OCI-LY3 (cell line): ENCODE data around the gene DLX1.

Experiments
- H2AFZ ChIP-seq: fragments of 200-600, 300-600 bp; shearing (Covaris generic); 2 replicates; pipeline ENCODE4 v1.6.0; 2014; ENCODE audit warnings: antibody characterized with exemption, low read depth, low read length
- H3K27ac ChIP-seq: fragments of 200-600, 300-600 bp; sonication (generic); 2 replicates; pipeline ENCODE4 v1.5.1; 2014; ENCODE audit warnings: mild to moderate bottlenecking, low read length, moderate library complexity, mixed read lengths
- H3K27me3 ChIP-seq: fragments of 200-600, 300-600 bp; sonication (generic); 2 replicates; pipeline ENCODE4 v1.6.1; 2014; ENCODE audit warnings: low read depth, low read length, mixed read lengths
- H3K36me3 ChIP-seq: fragments of 200-600, 300-600 bp; sonication (generic); replicated peaks from 2 replicates; pipeline ENCODE3; 2014; ENCODE audit warnings: low read depth, low read length, mixed read lengths
- H3K4me1 ChIP-seq: fragments of 300-600, 200-600 bp; sonication (generic); 2 replicates; pipeline ENCODE4 v1.6.1; 2014; ENCODE audit warnings: low read length, mixed read lengths
- H3K4me2 ChIP-seq: fragments of 200-600, 300-600 bp; sonication (generic); 2 replicates; pipeline ENCODE4 v1.6.1; 2014; ENCODE audit warnings: low read length, mixed read lengths
- H3K4me3 ChIP-seq: fragments of 300-600, 200-600 bp; sonication (generic); 2 replicates; pipeline ENCODE4 v1.5.1; 2014; ENCODE audit warnings: antibody characterized with exemption, mild to moderate bottlenecking, low read length, moderate library complexity
- H3K79me2 ChIP-seq: fragments of 300-600, 200-600 bp; shearing (Covaris generic); 2 replicates; pipeline ENCODE4 v1.6.1; 2014; ENCODE audit warnings: mild to moderate bottlenecking, low read length, mixed read lengths
- H3K9ac ChIP-seq: fragments of 300-600, 200-600 bp; shearing (Covaris generic); 2 replicates; pipeline ENCODE4 v1.6.0; 2014; ENCODE audit warnings: mild to moderate bottlenecking, low read length, moderate library complexity
- H3K9me3 ChIP-seq: fragments of 200-600, 300-600 bp; shearing (Covaris generic); 2 replicates; pipeline ENCODE4 v1.6.1; 2014; ENCODE audit warnings: low read length, mixed read lengths; ENCODE audit not compliant: insufficient read depth
- H4K20me1 ChIP-seq: fragments of 200-600, 300-600 bp; sonication (generic); 2 replicates; pipeline ENCODE4 v1.6.1; 2016; ENCODE audit warnings: low read length, mixed read lengths; ENCODE audit not compliant: insufficient read depth
- EZH2phosphoT487 ChIP-seq: fragments of 200-600 bp; shearing (Covaris generic); IDR thresholded peaks from 2 replicates; pipeline ENCODE4 v1.6.1; 2018; ENCODE audit warnings: antibody characterized with exemption, mixed run types, low read depth
- TF ChIP-seq, protein P1 (sequence below): fragments of 200-600, 300-600 bp; sonication (generic); IDR thresholded peaks from 2 replicates; pipeline ENCODE4 v1.5.1; 2014; ENCODE audit warnings: antibody characterized with exemption, low read length, low read depth

The DLX1 gene

DNA sequence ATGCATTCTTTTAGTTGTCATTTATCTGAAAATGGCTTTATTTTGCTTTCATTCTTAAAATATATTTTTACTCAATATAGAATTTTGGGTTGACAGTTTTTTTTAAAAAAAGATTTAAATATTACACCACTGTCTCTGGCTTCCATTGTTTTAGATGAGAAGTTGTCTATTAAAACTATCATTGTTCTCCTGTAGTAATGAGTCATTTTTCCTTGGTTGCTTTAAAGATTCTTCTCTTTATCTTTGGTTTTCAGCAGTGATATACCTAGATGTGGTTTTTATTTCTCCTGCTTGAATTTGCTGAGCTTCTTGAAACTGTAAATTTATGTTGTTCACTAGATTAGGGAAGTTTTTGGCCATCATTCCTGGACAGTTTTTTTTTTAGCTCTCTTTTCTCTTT is 44.1 kb downstream of the DLX1 start:
- no peaks in the 10 kb centered on the region for H3K9me3 ChIP-seq
- H3K9ac ChIP-seq, result no peak overlapping the region
- H3K4me2 ChIP-seq, result no peak overlapping the region
- no peaks in the 10 kb centered on the region for H4K20me1 ChIP-seq
- TF ChIP-seq EZH2phosphoT487, result no peak
- TF ChIP-seq, protein P1, sequence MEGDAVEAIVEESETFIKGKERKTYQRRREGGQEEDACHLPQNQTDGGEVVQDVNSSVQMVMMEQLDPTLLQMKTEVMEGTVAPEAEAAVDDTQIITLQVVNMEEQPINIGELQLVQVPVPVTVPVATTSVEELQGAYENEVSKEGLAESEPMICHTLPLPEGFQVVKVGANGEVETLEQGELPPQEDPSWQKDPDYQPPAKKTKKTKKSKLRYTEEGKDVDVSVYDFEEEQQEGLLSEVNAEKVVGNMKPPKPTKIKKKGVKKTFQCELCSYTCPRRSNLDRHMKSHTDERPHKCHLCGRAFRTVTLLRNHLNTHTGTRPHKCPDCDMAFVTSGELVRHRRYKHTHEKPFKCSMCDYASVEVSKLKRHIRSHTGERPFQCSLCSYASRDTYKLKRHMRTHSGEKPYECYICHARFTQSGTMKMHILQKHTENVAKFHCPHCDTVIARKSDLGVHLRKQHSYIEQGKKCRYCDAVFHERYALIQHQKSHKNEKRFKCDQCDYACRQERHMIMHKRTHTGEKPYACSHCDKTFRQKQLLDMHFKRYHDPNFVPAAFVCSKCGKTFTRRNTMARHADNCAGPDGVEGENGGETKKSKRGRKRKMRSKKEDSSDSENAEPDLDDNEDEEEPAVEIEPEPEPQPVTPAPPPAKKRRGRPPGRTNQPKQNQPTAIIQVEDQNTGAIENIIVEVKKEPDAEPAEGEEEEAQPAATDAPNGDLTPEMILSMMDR, result no peak
- no peaks in the 10 kb centered on the region for H3K27me3 ChIP-seq
- no peak overlapping the region for H3K4me3 ChIP-seq
- H3K27ac ChIP-seq, result no peak overlapping the region
- H3K79me2 ChIP-seq, result no peaks in the 10 kb centered on the region
- no peaks in the 10 kb centered on the region for H3K36me3 ChIP-seq
- H3K4me1 ChIP-seq, result no peaks in the 10 kb centered on the region
- no peak overlapping the region for H2AFZ ChIP-seq

DNA sequence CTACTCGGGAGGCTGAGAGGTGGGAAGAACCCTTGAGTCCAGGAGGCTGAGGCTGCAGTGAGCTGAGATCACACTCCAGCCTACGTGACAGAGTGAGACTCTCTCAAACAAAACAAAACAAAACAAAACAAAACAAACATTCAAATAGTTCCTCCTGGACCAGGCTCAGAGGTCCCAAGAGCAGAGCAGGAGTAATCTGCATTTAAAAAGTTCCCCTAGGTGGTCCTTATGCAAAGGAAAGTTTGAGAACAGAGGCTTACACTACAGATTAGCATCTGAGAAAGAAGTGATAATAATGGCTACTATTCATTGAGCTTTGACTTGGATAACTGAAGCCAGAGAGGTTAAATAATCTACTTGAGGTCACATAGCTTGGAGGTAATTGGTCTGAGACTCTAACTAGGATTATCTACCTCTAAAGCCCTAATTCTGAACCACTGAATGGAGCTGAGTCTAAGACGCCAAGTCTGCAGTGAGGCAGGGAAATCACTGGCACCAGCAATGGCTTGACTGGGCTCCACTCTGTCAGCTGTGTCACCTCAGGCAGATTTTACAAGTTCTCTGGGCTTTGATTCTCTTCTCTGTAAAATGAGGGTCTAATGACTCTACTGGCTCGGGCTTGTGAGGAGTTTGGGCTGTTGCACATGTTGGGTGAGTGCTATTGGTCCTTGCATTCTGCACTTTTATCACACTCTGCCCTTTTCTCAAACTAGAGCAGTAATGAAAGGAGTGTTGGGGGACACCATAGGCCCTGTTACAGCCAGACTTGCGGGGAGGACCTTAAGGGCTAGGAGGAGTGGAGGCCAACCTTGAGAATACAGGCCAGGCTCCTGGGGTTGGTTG is 46.6 kb downstream of the DLX1 start:
- H3K27me3 ChIP-seq, result no peaks in the 10 kb centered on the region
- no peak overlapping the region for H3K4me3 ChIP-seq
- no peaks in the 10 kb centered on the region for H4K20me1 ChIP-seq
- H3K9me3 ChIP-seq, result no peaks in the 10 kb centered on the region
- no peaks in the 10 kb centered on the region for H3K79me2 ChIP-seq
- H3K4me2 ChIP-seq, result no peak overlapping the region
- H3K9ac ChIP-seq, result no peak overlapping the region
- TF ChIP-seq, protein P1, result no peak
- TF ChIP-seq EZH2phosphoT487, result no peak
- H3K27ac ChIP-seq, result no peak overlapping the region
- H3K36me3 ChIP-seq, result no peaks in the 10 kb centered on the region
- H3K4me1 ChIP-seq, result no peaks in the 10 kb centered on the region
- no peak overlapping the region for H2AFZ ChIP-seq

DNA sequence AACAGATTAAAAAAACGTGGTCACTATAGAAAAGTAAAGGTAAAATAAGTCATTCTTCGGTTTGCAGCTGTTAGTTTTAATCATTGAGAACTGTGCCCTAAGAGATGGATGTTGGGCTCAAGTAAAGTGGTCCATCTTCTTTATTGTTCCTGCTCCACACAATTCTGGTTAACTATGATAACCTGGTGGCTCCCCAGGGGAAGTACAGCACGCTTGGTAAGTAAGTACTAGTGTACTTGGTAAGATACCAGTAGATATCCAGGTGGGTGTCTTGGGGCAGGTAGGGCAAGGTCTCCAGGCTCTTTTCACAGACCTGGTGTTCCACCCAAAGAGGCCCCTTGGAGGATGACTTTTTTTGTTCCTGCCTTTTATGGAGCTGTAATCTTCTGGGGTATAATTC is 49.0 kb downstream of the DLX1 start:
- no peak overlapping the region for H3K9ac ChIP-seq
- H3K4me1 ChIP-seq, result no peaks in the 10 kb centered on the region
- H2AFZ ChIP-seq, result no peak overlapping the region
- TF ChIP-seq EZH2phosphoT487, result no peak
- TF ChIP-seq, protein P1, result no peak
- H4K20me1 ChIP-seq, result no peaks in the 10 kb centered on the region
- H3K4me3 ChIP-seq, result no peak overlapping the region
- H3K4me2 ChIP-seq, result no peak overlapping the region
- no peaks in the 10 kb centered on the region for H3K27me3 ChIP-seq
- H3K27ac ChIP-seq, result no peak overlapping the region
- H3K36me3 ChIP-seq, result no peaks in the 10 kb centered on the region
- H3K79me2 ChIP-seq, result no peaks in the 10 kb centered on the region
- no peaks in the 10 kb centered on the region for H3K9me3 ChIP-seq

DNA sequence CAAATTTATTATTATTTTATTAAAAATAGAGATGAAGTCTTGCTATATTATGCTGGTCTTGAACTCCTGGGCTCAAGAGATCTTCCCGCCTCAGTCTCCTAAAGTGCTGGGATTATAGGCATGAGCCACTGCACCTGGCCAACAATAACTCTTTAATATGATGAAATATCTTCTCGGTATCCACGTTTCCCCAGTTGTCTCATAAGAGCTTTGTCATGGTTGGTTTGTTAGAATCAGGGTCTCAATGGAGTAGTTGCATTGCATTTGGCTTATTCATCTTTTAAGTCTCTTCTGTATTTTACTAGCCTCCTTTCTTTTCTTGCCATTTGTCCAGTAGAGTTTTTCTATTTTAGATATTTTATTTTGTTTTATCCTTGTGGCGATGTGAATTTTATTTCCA is 50.1 kb downstream of the DLX1 start:
- Histone ChIP-seq H3K36me3 (no peaks in the 10 kb centered on the region), H3K79me2 (no peaks in the 10 kb centered on the region), H3K9ac (no peak overlapping the region), H3K4me3 (no peak overlapping the region), H3K4me2 (no peak overlapping the region), H3K9me3 (no peaks in the 10 kb centered on the region), H3K4me1 (no peaks in the 10 kb centered on the region), H3K27ac (no peak overlapping the region), H3K27me3 (no peaks in the 10 kb centered on the region), H4K20me1 (no peaks in the 10 kb centered on the region), H2AFZ (no peak overlapping the region)
- TF ChIP-seq EZH2phosphoT487, result no peak
- TF ChIP-seq, protein P1, result no peak
